HG03354 (cell line): ENCODE measurements around the gene ZC3H13.
"Not testable (repeated sequence)": the region's sequence is repeated elsewhere in the genome, so short reads cannot be mapped to it uniquely, and the experiment has no call there.

Experiments used
- ATAC-seq: cut with Tn5 transposase; IDR thresholded peaks from one replicate; pipeline ENCODE4 v1.9.1; 2021; ENCODE audit warnings: mild to moderate bottlenecking; ENCODE audit not compliant: unreplicated experiment, poor library complexity, severe bottlenecking

The ZC3H13 gene

DNA sequence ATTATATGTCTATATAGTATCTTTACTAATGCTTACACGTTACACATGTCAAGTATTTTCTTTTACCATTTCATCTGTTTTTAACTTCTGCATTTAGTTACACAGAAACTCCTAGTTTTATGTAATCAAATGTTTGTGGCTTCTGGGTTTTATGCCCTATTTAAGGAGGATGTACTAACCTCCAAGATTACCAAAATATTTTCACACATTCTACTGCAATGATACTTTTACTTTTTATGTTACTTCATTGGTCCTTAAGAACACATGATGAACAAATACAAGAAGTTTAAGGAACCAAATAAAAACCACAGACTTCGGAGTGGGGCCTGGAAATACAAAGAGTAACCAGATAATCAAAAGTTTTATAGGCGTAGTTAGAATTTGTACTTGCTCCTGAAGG lies 37.2 kb downstream of the ZC3H13 start:
- no peak for ATAC-seq

DNA sequence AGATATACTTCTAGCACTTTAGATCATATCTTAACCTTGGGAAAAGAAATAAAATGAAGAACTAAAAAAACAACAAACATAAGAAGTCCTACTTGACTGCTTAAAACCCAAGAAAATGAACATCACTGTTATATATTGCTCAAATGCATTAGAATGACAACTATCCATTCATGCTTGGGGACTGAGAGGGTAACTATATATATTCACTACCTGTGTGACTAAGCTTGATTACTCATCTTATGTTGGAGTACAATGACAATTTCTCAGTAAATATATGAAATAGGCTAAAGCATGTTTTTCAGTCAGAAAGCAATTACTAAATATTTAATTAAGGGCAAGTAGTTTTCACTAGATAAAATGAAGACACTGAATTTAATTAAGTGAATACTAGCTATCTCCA lies 40.1 kb downstream of the ZC3H13 start:
- ATAC-seq = no peak

DNA sequence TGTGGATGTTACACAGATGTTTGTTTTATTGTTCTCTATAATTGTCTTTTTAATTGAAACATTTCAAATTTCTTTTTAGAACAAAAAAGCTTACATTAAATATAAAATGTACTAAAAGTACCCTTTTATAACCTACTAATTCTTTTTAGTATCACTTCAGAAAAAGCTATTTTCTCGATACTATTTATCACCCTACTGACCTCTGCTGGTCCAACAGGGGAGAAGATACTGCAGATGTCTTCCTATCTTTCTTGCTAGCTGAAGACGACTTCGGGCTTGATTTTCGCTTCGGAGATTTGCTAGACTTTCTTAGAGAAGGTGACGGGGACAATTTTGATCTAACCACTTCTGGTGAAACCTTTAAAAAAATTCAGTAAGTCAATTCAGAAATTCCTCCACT lies 42.4 kb downstream of the ZC3H13 start:
- no peak for ATAC-seq

DNA sequence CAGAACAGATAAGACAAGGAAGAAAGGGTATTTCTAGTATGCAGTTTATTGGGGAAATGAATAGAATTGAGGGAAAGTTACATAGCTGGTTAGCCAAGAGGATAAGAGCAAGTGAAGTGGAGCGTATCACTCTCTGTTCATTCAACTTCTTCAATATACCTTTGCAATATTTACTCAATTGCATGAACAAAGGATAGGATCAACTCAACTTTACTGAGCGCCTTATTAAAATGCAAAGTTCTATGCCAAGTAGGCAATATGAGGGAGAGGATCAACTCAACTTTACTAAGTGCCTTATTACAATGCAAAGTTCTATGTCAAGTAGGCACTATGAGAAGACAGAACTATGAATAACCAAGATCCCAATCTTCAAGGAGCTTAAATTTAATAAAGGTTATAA lies 43.9 kb downstream of the ZC3H13 start:
- no peak for ATAC-seq

DNA sequence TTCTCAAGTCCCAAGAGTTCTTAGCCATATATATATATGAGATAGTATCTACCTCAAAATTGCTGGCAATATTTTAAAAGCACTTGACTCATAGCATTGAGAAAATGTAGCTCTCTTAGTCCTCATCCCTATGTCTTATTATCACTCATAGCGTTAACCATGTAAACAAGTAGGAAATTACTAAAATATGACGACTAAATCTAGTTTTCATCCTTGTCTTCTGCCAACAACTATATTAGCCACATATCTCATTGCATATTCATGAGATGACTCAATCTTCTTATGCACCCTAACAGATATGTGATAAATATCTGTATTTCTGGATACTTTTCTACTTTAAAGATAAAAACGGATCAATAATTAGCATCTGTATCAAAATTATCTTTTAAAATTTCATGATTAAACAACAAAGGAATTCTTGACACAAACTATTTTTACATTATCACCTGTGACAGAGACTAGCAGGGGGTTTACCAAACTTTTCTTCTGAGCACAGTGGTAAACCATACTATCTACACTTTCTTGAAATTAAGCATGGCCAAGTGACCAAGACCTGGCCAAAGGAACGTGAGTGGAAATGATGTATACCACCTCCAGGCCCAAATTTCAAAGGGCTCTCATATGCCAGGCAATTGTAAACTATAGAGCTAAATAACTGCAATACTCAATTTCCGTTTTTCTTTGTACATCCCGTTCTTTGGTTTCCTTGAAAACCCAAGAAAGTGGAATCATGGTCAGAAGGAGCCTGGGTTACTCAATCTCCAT lies 45.7 kb downstream of the ZC3H13 start:
- ATAC-seq = no peak

DNA sequence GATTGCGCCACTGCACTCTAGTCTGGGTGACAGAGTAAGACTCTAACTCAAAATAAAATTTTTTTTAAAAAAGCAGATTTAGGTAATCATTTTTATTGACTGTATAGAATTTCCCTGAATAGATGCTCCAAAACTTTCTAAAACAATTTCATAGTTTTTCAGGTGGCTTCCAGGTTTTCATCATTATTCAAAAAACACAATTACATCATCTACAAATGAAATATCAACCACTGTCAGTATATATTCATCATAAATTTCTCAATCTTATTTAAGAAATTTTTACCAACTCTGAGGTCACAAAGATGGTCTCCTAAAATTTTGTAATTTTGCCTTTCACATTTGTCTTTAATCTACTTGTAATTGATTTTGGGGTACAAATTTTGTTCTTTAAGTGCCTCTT lies 48.1 kb downstream of the ZC3H13 start:
- ATAC-seq = no peak

DNA sequence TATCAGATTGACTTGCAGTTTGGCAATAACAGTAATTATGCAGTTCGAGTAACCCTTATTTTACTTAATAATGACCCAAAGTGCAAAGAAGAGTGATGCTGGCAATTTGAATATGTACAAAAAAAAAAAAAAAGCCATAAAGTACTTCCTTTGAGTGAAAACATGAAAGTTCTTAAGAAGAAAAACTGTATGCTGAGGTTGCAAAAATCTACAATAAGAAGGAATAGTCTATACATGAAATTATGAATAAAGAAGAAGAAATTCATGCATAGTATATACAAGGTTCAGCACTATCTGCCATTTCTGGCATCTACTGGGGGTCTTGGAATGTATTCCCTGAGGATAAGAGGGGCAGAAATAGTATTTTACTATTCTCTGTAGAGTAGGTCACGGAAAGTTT lies 55.9 kb downstream of the ZC3H13 start:
- no peak for ATAC-seq

DNA sequence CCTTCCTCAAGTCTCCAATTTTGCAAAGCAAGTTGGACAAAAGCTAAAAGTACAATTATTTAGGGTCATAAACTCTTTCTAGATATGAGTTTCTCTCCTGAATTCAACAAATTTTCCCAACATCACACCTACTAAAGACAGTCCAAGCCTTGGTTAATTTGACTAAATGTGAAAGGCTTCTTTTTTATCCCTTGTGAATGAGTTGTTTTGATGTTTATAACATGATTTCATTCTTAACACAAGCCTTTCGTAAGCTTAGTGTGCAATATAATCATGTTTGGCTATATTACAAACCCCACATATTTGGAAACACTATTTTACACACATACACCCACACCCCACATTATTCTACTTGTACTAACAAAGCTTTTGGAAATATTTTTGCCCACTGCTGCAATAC lies 57.3 kb downstream of the ZC3H13 start:
- no peak for ATAC-seq

DNA sequence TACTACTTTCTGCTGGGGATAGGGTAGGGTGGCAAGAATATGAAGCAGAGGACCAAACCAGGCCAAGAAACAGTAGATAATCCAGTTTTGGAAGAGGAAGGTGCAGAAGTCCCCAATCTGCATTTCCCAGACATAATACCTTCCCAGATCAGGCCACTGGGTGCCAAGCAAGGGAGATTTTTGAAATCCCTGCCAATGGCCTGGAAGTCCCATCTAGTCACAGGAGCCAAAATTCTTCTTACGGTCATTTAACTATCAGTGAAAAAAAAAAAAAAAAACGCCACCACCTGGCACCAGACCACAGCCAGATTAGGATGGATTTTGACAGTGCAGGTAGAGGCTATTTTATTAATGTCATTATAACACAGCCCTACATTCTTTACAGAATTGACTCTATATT lies 57.8 kb downstream of the ZC3H13 start:
- no peak for ATAC-seq

DNA sequence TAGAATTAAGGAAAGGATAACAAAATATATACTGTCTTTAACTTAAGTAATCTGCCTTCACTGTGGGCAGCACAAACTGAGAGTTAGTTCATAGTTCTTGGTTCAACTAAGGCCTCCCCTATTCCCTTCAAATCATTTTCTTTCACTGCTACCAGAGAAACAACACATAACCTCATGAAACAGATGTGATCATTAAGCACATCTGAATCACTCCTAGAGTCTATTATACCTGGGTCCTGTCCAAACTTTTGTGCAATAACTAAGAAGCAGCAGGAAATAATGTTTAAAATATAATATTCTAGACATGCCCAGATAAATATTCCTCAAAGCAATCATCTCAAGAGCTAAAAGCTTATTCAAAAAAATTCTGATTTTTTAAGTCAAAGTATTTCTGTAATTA lies 62.9 kb downstream of the ZC3H13 start:
- ATAC-seq = no peak

DNA sequence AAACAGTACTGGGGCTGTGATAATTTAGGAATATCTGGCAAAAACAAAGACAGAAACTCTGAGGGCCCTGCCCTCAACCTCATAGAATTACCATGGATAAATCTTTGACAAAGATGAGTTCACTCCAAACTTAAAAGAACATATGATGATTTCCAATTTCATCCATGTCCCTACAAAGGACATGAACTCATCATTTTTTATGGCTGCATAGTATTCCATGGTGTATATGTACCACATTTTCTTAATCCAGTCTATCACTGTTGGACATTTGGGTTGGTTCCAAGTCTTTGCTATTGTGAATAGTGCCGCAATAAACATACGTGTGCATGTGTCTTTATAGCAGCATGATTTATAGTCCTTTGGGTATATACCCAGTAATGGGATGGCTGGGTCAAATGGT lies 71.4 kb downstream of the ZC3H13 start:
- not testable (repeated sequence) for ATAC-seq

DNA sequence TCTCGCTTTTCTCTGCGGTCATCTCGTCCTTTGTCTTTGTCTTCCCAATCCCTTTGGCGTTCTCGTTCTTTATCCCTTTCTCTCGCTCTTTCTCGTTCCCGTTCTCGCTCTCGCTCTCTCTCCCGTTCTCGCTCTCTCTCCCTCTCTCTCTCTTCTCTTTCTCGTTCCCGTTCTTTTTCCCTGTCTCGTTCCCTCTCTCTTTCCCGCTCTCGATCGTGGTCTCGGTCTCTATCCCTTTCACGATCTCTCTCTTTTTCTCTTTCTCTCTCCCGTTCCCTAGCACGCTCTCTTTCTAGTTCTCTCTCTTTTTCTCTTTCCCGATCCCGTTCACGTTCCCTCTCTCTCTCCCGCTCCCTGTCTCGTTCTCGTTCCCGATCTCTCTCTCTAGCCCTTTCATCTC lies 77.2 kb downstream of the ZC3H13 start:
- no peak for ATAC-seq

DNA sequence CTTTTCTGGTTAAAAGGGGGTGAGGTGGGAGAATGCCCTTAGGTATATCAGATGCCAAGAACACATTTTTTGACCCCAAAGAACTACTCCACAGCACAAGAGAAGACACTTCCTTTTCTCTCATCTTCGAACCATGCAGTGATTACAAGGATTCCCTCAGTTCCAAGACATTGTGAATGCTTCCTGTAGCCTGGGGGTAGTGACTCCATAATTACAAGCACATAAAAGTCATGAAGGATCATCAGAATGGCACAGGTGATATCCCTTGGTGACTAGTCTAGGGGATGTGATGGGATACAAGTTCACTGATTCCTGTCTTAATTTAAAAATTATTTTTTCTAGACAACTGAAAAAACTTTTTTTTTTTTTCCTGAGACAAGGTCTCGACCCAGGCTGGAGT lies 78.0 kb downstream of the ZC3H13 start:
- ATAC-seq = no peak

DNA sequence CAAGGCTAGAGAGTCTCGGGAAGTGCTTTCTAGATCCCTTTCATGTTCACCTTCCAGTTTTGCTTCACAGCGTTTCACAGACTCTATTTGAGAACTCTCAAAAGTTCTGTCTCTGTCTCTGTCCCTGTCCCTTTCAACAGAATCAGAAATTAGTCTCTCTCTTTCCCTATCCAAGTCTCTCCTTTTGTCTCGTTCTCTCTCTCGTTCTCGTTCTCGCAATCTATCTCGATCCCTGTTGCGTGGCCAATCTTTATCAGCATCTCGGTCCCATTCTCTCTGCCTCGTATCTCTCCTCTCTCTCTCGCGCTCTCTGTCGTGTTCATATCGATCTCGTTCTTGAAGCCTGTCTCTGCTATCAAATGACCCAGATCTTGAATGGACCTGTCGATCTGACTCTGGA lies 85.0 kb downstream of the ZC3H13 start:
- no peak for ATAC-seq

DNA sequence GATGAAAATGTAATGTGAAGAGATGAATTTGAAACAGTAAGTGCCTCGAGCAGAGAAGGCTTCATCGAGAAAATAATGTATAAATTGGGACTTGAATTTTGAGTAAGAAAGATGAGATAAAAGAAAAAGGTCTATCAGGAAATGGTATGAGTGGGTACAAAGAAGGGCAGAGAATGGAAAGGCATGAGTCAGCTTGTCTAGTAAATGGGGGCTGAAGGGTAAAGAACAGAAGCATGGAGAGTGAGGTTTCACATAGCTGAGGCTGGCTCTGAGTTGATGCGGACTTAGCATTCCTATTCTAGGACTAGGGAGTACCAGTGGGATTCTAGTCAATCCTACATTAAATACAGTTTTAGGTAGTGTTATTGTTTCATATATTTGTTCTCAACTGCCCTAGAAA lies 85.8 kb downstream of the ZC3H13 start:
- no peak for ATAC-seq

DNA sequence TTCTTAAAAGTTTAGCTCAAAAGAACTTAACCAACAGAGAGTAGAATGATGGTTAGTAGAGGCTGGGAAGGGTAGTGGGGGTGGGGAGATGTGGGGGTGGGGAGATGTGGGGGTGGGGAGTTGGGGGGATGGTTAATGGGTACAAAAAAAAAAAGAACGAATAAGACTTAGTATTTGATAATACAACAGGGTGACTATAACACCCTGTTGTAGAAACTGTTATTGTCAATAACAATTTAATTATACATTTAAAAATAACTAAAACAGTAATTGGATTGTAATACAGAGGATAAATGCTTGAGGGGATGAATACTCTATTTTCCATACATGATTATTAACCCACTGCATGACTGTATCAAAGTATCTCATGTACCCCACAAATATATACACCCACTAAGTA lies 91.1 kb downstream of the ZC3H13 start:
- no peak for ATAC-seq

DNA sequence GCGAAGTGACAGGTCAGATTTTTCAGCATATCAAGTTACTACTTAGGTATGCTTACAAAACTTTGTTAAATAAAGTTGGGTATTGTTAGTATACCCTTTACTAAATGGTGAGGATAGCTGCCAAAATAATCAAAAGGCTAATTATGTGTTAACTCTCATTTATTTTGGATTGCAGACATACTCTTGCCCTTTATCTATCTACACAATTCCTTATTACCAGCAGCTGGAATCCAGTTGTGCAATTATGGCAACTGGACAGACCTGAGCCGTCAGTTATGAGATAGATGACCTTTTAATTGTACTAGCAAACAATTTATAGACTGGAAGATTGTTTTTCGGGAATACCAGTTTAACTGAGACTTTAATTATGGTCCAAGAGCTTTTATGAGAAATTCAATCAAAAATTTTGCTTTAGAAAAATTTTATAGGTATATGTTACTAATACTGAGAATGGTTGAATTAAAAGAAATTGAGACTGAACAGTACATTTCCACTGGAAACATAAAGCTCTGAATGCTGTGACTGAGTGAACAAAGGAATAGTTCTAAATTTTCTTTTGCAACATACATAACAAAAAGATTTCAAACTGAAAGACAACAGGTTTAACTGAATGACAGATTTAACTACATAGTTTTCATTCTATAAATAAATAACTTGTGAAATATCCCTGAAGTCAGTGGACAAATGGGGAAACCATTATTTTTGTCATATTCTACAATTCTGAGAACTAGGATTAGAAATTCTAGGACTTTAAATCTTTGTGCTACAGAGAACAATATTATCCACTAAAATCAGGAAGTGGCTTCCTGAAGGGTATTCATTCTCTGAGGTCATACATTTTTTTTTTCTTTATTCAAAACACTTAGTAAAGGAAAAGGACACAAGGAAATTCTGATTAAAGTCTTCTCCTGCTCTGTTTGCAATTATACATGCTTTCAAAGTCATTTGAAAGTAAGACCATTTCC lies 97.4 kb downstream of the ZC3H13 start:
- no peak for ATAC-seq

DNA sequence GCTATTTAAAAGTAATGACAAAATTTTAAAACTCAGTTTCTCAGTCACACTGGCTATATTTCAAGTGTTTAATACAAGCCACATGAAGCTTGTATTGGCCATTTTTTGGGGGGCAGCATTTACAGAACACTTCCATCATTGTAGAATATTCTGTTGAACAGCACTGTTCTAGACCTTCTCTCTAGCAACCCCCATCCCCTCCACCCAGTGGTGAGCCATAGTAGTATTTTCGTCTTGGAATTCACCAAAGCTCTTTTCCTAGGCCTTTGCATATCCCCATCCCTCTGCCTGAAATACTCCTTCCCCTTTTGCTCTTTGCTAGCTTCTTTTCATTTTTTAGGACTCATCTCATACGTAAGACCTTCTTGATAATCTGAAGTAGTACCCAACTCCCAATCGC lies 99.5 kb downstream of the ZC3H13 start:
- no peak for ATAC-seq

DNA sequence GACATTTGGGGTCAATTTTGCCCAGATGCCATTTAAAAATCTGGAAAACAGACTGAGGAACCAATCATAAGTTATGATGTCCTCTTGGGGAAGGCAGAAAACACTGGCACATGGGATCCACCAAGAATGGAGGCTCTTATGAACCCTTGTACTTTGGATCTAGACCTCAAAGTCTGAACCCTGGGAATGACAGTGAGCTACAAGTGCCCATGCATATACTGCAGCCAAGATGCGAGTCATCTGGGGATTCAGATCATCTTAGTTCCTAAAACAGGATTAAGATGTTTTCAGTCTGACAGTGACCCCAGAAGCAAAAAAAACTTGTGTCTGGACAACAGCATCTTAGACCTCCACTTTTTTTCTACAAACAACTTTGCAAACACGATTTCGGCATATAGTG lies 100.8 kb downstream of the ZC3H13 start:
- ATAC-seq = no peak

DNA sequence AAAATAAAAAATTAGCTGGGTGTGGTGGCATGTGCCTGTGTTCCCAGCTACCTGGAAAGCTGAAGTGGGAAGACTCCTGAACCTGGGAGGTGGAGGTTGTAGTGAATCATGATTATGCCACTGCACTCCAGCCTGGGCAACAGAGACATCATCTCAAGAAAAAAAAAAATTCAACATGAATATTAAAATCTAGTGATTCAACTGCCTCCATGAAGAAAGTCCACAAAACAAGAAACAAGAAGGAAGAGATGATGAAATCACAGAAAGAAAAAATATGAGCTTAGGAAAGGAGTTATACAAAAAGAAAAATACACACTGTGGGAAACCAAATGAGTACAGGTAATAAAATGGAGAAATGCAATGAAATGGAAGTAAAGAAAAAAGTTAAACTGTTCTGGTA lies 101.4 kb downstream of the ZC3H13 start:
- no peak for ATAC-seq

DNA sequence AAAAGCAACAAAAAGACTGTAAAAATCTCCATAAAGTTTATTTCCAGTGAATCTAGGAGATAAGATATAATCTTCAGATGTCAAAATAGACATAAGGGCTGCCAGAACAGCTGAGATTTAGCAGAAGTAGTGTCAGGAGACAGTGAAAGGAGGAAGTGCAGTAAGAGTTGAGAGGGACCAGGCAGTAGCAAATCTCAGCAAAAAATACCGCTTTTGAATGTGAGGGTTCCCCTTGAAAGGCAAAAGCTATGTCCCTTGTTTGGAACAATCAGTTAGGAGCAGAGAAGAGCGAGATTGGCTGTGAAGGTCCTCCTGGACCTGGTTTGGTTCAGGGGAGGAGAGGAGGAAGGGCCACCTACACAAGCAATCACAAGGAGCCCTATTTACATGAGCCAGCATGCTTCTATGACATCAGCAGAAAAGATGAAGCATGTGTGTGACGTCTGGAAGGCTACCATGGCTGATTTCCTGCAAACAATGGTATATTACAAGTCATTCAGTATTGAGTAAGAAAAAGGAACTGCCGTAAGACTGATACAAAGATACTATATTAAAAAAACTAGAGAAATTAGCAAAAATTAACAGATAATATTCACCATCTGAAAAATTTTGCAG lies 102.1 kb downstream of the ZC3H13 start:
- ATAC-seq = no peak
